NCI-H526 (cell line): ENCODE data around the gene PKD2.
"Not testable (repeated sequence)": the region's sequence is repeated elsewhere in the genome, so short reads cannot be mapped to it uniquely, and the experiment has no call there.

ENCODE experiments used
- DNase-seq, 2 experiments: peaks; one replicate each; lab custom pipeline; 2025; lab: John Stamatoyannopoulos, UW

Gene PKD2

GRCh38 chr4:88070031-88070430, 62.6 kb downstream of the PKD2 start:
- DNase-seq = no peak

GRCh38 chr4:88075336-88075735, 67.9 kb downstream of the PKD2 start:
- no peak for DNase-seq

GRCh38 chr4:88077911-88078524, 70.6 kb downstream of the PKD2 start:
- DNase-seq = no peak

- no peak for DNase-seq
Measured at GRCh38 chr4:88078579-88078978, 71.1 kb downstream of the PKD2 start.

DNA sequence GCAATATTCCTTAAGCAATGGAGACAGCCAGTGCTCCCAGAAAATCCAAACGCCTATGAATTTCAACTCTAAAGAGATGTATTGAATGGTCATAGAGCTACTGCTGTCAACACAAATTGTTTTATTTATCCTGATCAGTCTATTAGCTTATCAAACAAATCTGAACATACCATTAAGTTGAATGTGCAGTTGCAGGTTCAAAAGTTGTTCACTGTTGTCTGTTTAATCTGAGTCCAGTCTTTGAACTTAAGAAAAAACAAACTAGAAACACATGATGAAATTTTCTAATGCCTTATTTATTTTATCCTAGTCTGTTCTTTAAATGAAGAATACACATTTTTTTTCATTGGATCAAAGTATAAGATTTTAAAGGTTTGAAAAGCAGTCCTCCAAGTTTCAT, 73.2 kb downstream of the PKD2 start:
- no peak for DNase-seq

DNA sequence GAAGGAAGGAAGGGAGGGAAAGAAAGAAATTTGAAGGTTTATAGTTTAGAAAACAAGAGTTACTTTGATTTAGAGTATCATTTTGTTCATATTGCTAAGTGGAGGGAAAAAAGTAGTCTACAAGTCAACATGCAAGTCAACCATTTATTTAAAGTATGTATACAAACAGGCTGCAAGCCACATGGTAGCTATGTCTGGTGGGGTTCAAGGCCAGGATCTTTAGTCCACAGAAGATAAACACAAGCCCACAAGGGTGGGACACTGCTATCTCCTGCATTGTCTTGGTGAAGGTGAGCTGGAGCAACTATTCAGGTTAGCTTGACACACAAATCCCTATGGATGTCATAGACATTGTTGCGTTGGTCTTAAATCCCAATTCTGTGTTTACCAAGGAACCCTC, 79.6 kb downstream of the PKD2 start:
- DNase-seq = no peak

DNA sequence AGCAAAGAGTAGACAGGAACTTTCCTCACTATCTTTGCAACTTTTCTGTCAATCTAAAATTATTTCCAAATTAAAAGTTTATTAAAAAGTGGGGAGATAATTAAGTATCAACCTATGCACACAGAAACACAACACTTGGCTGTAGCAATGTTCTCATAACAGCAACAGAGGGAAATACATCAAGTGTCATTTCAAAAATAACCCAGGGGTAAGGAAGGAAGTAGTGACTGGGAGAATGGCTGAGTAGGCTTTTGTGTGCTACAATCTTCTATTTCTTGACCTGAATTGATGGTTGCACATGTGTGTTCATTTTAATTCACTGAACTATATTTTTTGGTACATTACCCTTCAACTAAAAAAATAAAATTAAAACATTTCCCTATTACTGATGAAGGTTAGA, 83.5 kb downstream of the PKD2 start:
- DNase-seq = no peak

DNA sequence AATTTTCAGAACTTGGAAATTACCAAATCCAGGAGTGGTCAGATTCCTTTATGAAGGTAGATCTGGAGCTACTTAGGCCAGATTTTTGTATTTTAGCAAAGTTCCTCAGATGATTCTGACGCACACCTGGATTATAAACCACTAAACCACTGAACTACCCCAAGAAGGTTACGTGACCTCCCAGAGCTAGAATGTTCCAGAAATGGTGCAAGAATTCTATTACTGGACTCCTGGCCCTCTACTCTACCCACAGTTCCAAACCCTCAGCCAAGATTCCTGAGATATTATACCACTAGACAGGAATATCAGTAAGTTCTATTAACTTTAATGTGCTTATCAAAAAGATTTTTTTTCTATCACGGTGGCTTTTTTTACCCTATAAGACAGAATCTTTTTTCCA, 83.9 kb downstream of the PKD2 start:
- DNase-seq = no peak

DNA sequence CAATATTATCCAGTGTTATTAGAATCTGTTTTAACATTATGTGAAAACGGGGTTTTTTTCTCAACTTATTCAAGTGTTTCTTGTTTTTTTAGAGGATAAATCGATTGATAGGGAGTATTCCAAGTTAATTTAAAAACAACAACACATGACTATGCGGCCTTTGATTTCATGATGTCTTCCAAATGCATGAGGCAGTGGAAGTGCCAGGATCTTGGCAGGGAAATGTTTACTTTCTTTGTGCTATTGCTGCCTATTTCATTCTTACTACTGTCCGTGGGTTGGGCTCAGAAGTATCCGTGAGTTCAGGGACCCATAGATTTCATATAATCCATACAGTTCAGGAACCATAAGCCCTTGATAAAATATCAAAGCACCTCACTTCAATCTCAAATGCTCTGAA, 86.4 kb downstream of the PKD2 start:
- DNase-seq = no peak

DNA sequence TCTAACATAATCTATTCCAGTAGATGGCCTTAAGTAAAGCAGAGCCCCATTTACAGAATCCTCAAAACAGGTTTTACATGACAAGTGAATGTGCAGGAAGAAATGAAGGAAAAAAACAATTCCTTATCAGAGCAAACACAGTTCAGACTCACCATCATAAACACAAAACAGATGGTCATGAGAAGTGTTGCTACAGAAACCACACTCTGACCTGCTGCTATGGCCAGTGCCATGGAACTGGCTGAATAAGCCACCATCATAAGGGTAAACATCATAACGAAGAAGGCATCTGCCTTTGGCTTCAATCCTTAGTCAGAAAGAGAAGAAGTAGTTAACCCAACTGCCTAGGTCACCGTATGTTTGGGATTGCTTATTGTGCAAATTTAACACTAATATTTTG, 89.9 kb downstream of the PKD2 start:
- no peak for DNase-seq

DNA sequence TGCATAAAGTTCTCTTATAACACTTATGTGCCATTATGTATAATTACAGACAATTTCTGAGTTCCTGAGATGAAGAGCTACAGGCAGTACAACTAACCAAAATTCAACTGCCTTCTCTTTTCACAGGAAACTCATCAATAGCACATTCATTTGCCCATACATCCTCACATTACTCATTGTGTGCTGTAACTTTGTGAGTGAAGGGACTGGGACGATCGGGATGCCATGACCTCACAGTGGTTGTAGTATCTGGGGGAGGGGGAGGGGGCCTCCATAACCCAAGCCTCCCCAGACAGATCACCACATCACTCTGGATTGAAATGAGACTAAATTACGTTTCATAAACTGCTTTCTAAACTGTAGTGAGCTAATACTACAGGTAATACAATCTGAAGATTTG, 90.3 kb downstream of the PKD2 start:
- DNase-seq = no peak

DNA sequence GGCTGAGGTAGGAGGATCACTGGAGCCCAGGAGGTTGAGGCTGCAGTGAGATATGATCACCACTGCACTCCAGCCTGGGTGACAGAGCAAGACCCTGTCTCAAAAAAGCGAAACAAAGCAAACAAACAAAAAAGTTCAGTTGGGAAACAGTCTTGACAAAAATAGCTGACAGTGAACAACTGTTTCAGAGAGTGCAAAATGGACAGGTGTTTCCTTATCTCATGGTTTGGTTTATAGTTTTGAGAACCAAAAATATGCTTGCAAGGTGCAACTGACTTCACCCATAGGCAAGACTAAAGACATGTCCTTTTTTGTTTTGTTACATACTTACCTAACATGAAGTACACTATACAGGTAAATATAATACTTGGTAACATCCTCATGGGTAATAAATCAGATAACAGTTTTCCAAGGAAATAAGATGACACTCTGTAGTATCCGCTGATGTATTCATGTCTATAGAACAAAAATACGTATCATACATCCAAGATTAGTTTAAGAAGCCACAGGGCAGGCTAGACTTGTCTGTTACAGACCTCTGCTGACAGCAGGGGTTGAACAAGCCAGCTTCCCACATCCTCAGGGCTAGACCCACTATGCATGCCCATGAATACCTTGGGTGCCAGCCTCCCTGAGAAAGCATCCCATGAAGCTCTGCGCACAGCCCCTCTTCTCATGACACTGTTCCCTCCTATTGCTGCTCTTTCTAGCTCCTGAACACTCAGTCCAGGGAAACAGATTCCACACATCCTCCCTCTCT, 91.7 kb downstream of the PKD2 start:
- DNase-seq = no peak

- no peak for DNase-seq
Measured at GRCh38 chr4:88101165-88101564, 93.7 kb downstream of the PKD2 start.

DNA sequence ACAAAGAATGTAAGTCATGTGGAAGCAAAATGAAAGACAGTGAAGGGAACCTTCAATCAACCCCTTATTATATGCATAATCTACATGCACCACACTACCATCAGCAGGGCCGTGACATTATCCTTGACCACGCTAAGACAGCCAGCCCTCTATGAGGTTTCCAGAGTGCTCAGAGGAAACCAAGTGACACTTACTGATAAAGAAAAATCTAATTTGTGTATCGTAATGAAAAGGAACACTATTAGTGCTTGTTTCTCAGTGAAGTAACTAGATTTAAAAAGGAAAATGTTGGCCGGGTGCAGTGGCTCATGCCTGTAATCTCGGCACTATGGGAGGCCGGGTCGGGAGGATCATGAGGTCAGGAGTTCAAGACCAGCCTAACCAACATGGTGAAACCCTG, 94.6 kb downstream of the PKD2 start:
- no peak for DNase-seq

DNA sequence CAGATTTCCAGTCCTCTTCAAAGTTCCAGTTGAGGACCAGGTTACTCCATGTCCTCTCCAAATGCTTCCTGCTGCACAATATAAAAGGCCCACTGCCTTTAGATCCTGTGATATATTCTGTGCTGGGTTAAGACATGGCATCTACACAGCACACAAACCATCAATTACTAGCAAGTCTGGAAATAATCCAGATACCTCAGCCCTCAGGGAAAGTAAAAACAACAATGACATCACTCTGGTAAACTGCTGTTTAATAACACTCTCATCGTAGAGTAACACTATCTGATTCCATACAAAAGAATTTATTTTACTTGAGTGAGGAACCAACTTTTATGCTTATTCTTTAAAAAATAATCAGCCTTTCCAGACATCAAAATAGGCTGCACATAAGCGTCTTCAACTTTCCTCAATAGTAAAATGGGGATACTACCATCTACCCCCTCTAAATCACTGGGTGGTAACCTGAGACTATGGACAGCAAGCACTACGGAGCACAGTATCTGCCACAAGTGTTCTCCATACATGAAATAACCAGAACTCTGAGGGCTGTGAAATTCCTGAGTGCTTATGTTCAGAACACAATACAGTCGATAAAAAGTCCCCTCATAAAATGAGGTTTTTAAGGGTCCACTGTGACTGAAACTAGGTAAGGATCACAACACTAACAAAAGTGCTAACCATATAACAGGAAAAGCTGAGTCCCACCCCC, 97.6 kb downstream of the PKD2 start:
- DNase-seq = no peak

- DNase-seq = no peak
Measured at GRCh38 chr4:88106205-88106604, 98.8 kb downstream of the PKD2 start.

DNA sequence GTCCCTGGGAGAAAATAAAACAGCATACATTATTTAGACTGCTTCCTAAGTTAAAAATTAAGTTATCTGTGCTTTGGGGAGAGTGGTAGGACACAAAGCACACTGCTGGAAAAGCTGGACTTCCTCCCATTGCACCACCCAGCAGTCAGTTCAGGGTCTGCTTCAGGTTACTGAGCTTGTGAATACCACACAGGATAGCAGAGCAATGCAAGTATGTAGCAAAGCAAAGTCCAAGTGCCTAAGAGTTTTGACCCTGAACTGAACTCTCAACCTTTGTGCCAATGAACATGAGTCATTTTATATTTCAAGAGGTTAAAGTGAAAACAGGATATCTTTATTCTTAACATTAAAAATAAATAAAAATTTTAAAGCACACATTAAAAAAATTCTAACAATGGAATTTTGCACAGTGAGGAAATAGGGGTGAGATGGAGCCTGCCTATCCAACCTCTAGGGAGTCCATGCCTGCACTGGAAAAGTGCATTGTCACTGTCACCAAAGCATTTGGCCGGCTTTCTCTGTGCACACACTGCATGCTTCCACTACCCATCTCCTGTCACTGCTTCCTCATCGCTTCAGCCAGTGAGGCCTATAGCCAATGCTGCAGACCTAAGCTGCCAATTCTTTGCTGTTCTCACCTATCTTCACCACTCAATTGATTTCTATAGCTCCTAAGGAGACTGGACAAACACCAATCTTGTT, 100.1 kb downstream of the PKD2 start:
- no peak for DNase-seq

DNA sequence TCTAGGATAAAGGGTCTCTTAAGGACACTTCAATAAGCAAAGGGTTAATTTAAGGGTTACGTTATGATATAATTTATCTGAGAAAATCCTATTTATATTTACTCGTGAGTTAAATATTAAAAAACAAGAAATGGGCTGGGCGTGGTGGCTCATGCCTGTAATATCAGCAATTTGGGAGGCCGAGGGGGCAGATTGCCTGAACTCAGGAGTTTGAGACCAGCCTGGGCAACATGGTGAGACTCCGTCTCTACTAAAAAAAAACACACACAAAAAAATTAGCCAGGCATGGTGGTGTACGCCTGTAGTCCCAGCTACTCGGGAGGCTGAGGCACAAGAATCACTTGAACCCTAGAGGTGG, 100.7 kb downstream of the PKD2 start:
- DNase-seq = not testable (repeated sequence)

- DNase-seq = no peak
Measured at GRCh38 chr4:88108747-88109122, 101.3 kb downstream of the PKD2 start.

- DNase-seq = no peak
Measured at GRCh38 chr4:88109123-88109881, 101.9 kb downstream of the PKD2 start.

DNA sequence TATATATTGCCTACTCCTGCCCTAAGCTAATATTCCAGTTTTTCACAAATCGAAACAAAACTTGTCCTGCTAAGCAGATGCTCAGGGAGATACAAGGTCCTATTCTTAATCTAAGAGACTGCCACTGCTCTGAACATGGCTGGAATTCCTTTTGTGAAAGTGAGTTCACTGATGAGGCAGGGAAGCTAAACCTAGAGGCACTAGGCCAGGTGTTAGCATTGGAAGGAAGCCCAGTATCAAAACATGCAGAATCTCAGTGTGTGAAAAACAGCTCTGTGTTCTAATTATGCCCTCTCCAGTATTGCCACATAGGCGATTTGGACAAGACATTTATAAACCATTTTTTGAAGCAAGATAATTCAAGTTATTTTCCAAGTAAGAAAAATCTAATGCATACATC, 103.4 kb downstream of the PKD2 start:
- no peak for DNase-seq

- DNase-seq = no peak
Measured at GRCh38 chr4:88112856-88113255, 105.4 kb downstream of the PKD2 start.
